Brain microvascular endothelial cell (primary cell): ENCODE data around the gene UBXN11.

ENCODE experiments used
- DNase-seq: peaks from one replicate; pipeline ENCODE4 v3.0.0-alpha.2; 2020
- H3K27ac ChIP-seq: fragments of 250-450 bp; sonication (Bioruptor Pico); 2 replicates; pipeline ENCODE4 v1.5.1; 2020; ENCODE audit warnings: mild to moderate bottlenecking, moderate library complexity
- H3K27me3 ChIP-seq: fragments of 250-450 bp; sonication (Bioruptor Pico); replicated peaks from 2 replicates; pipeline ENCODE4 v1.5.1; 2020; ENCODE audit warnings: mild to moderate bottlenecking
- H3K36me3 ChIP-seq: fragments of 250-450 bp; sonication (Bioruptor Pico); replicated peaks from 2 replicates; pipeline ENCODE4 v1.5.1; 2020; ENCODE audit warnings: mild to moderate bottlenecking
- H3K4me3 ChIP-seq: 2 replicates; pipeline ENCODE4 v1.5.1; 2011; ENCODE audit warnings: low read depth, mild to moderate bottlenecking, control low read depth, low read length, moderate library complexity
- CTCF ChIP-seq: IDR thresholded peaks from 2 replicates; pipeline ENCODE4 v1.5.1; 2011; ENCODE audit warnings: low read depth, mild to moderate bottlenecking, moderate library complexity, low read length, control low read depth, inconsistent platforms; ENCODE audit errors: missing control alignments
- in situ Hi-C: cut with HindIII; loops from 2 replicates; pipeline ENCODE4 v1.10.0; 2017; ENCODE audit warnings: low sequenced_read_pairs, low pct_ligation_motif_present

UBXN11 gene

GRCh38 chr1:26282401-26282918, 24.0 kb downstream of the UBXN11 start:
- Histone ChIP-seq H3K27me3 (no peaks in the 10 kb centered on the region), H3K4me3 (peak overlapping the region; percentile 78), H3K36me3 (peaks cover 32% of the 10 kb centered on the region), H3K27ac (no peak overlapping the region)
- no peak for TF ChIP-seq CTCF
- in situ Hi-C loops: no loop called here
- DNase-seq: no peak

GRCh38 chr1:26281971-26282370, 24.5 kb downstream of the UBXN11 start:
- in situ Hi-C loops: no loop called here
- Histone ChIP-seq H3K27me3 (no peaks in the 10 kb centered on the region), H3K27ac (no peak overlapping the region), H3K4me3 (peak overlapping the region; percentile 78), H3K36me3 (peaks cover 37% of the 10 kb centered on the region)
- TF ChIP-seq CTCF: no peak
- DNase-seq: no peak

- peak overlapping the region; percentile 78 for H3K4me3 ChIP-seq
- no peak for DNase-seq
- no peaks in the 10 kb centered on the region for H3K27me3 ChIP-seq
- in situ Hi-C loops: no loop called here
- peaks cover 41% of the 10 kb centered on the region for H3K36me3 ChIP-seq
- no peak overlapping the region for H3K27ac ChIP-seq
- no peak for TF ChIP-seq CTCF
Observed at GRCh38 chr1:26281091-26281958, 25.1 kb downstream of the UBXN11 start.

GRCh38 chr1:26280333-26281042, 25.9 kb downstream of the UBXN11 start:
- TF ChIP-seq CTCF: no peak
- Histone ChIP-seq H3K27me3 (no peaks in the 10 kb centered on the region), H3K27ac (peak overlapping the region; percentile 87), H3K4me3 (peak overlapping the region; percentile 78), H3K36me3 (peaks cover 41% of the 10 kb centered on the region)
- in situ Hi-C loops: no loop called here
- peak; percentile 34 for DNase-seq

GRCh38 chr1:26279456-26280332, 26.7 kb downstream of the UBXN11 start, which contains the start of gene SH3BGRL3:
SH3BGRL3 (plus strand) TSS chr1:26280086; CDS start chr1:26280156, 70 bp downstream.
- in situ Hi-C loops: no loop called here
- peak; percentile 70 for TF ChIP-seq CTCF
- Histone ChIP-seq H3K27me3 (no peaks in the 10 kb centered on the region), H3K4me3 (peak within 1 kb of the TSS; percentile 78), H3K36me3 (peaks cover 41% of the 10 kb centered on the region), H3K27ac (peak within 1 kb of the TSS; percentile 87)
- peak; percentile 54 for DNase-seq
